HepG2 (cell line): Measurements from ENCODE around the gene RBPMS2. TPM values are rescaled to one million over a fixed set of nuclear protein-coding genes. Genes with fewer than 3 reads are reported as not detected.

ENCODE experiments used
- HDAC2 ChIP-seq: sonication (generic); formaldehyde crosslinking; IDR thresholded peaks from 2 replicates; pipeline ENCODE4 v1.4.0; 2020; ENCODE audit warnings: missing genetic modification reagents
- HOXA7 ChIP-seq: sonication (generic); formaldehyde crosslinking; IDR thresholded peaks from 2 replicates; pipeline ENCODE4 v1.8.1; 2022; ENCODE audit warnings: mild to moderate bottlenecking, missing genetic modification reagents, moderate library complexity
- KDM2A ChIP-seq: sonication (generic); formaldehyde crosslinking; IDR thresholded peaks from 2 replicates; pipeline ENCODE4 v1.4.0; 2020; ENCODE audit warnings: low read depth, missing genetic modification reagents, borderline replicate concordance
- PHF20 ChIP-seq: sonication (generic); formaldehyde crosslinking; IDR thresholded peaks from 2 replicates; pipeline ENCODE4 v1.5.0; 2020; ENCODE audit warnings: mild to moderate bottlenecking, missing genetic modification reagents
- POLR2AphosphoS5 ChIP-seq: IDR thresholded peaks from 2 replicates; pipeline ENCODE4 v1.6.1; 2012; ENCODE audit warnings: low read depth, low read length
- RARA ChIP-seq: IDR thresholded peaks from 2 replicates; pipeline ENCODE4 v1.6.1; 2016; ENCODE audit warnings: missing genetic modification reagents, missing compliant biosample characterization
- RELA ChIP-seq: sonication (generic); formaldehyde crosslinking; IDR thresholded peaks from 2 replicates; pipeline ENCODE4 v1.4.0; 2020; ENCODE audit warnings: missing genetic modification reagents
- SAP130 ChIP-seq: IDR thresholded peaks from 2 replicates; pipeline ENCODE4 v1.6.1; 2016; ENCODE audit warnings: low read depth
- TBP ChIP-seq: sonication (generic); formaldehyde crosslinking; IDR thresholded peaks from 2 replicates; pipeline ENCODE4 v1.5.0; 2020; ENCODE audit warnings: missing genetic modification reagents
- ZNF660 ChIP-seq: sonication (generic); formaldehyde crosslinking; IDR thresholded peaks from 2 replicates; pipeline ENCODE4 v1.5.1; 2020; ENCODE audit warnings: mild to moderate bottlenecking, low read depth, missing genetic modification reagents, borderline replicate concordance
- polyA plus RNA-seq, 8 experiments: library from polyadenylated mRNA; depleted of rRNA in 3 of 8; stranded (reverse) in 7 of 8; unstranded in 1 of 8; fragments of >200 nt; fragmentation: Illumina TruSeq in 4 of 8; extraction: Trizol in 4 of 8; gene quantifications; 2 replicates each; pipeline versions ENCODE4 v1.2.1 to v1.2.3, GENCODE V29; 2011 to 2016; ENCODE audit warnings: low read depth in 4 of 8, missing spikeins in 1 of 8, mixed read lengths in 1 of 8; ENCODE audit not compliant: insufficient read depth in 1 of 8
- total RNA-seq, 5 experiments: library from RNA; depleted of rRNA; stranded (reverse); fragments of >200 nt; fragmentation: Illumina TruSeq; extraction: Trizol; gene quantifications; 2 replicates each; pipeline ENCODE4 v1.2.3, GENCODE V29; 2016; ENCODE audit warnings: low read depth in 1 of 5
- TF ChIP-seq, protein P1 (sequence below): sonication (generic); formaldehyde crosslinking; IDR thresholded peaks from 2 replicates; pipeline ENCODE4 v1.4.0; 2020; ENCODE audit warnings: missing genetic modification reagents
- TF ChIP-seq, protein P2 (sequence below): sonication (generic); formaldehyde crosslinking; IDR thresholded peaks from 2 replicates; pipeline ENCODE4 v1.4.0; 2020; ENCODE audit warnings: missing genetic modification reagents
- TF ChIP-seq, protein P3 (sequence below): sonication (generic); formaldehyde crosslinking; IDR thresholded peaks from 2 replicates; pipeline ENCODE4 v1.5.1; 2020; ENCODE audit warnings: mild to moderate bottlenecking, missing genetic modification reagents
- TF ChIP-seq, protein P4 (sequence below): sonication (generic); formaldehyde crosslinking; IDR thresholded peaks from 2 replicates; pipeline ENCODE4 v1.5.0; 2020; ENCODE audit warnings: mild to moderate bottlenecking, missing genetic modification reagents, borderline replicate concordance

The RBPMS2 gene
- total and polyA plus RNA-seq, 2 of the 13 experiments (the other 11 are each of a cell fraction or from before 2014, with no cell fraction given), result 0.08 TPM; not detected in 1

DNA sequence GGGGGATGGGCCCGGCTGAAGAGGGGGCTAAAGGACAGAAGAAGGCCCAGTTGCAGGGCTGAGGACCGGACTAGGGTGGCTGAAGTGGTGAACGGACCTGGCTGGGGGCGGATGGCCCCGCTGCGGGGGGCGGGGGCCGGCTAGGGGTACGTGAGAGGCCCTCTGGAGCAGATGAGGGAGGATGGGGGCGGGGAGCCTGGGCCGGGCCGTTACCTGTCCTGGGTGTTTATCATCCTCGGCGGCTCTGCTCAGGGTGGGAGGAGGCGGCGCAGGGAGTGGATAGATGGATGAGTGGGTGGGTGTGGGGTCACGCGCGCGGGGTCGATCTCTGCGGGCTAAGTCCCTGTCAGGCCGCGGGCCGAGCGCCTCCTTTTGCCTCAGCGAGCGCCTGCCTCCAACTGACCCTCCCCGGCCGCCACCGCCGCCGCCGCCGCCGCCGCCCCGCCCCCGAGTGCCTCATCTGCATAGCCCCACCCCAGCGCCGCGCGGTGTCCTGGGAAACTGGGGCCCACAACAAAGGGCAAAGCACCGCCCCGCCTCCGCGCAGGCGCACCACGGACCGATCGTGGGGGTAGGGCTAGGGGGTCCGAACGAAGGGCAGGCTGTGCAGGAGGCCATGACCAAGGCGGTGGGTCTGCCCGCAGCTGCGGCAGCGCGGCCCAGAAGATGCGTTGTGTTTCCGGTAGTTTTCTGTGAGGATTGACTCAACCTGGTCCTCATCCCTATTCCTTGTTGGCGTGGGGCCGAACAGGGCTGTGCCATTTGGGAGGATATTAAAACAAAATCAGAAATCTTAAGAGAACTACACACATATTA, 72.4 kb downstream of the RBPMS2 start (continued):
- TF ChIP-seq, protein P1, sequence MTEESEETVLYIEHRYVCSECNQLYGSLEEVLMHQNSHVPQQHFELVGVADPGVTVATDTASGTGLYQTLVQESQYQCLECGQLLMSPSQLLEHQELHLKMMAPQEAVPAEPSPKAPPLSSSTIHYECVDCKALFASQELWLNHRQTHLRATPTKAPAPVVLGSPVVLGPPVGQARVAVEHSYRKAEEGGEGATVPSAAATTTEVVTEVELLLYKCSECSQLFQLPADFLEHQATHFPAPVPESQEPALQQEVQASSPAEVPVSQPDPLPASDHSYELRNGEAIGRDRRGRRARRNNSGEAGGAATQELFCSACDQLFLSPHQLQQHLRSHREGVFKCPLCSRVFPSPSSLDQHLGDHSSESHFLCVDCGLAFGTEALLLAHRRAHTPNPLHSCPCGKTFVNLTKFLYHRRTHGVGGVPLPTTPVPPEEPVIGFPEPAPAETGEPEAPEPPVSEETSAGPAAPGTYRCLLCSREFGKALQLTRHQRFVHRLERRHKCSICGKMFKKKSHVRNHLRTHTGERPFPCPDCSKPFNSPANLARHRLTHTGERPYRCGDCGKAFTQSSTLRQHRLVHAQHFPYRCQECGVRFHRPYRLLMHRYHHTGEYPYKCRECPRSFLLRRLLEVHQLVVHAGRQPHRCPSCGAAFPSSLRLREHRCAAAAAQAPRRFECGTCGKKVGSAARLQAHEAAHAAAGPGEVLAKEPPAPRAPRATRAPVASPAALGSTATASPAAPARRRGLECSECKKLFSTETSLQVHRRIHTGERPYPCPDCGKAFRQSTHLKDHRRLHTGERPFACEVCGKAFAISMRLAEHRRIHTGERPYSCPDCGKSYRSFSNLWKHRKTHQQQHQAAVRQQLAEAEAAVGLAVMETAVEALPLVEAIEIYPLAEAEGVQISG (CRISPR knock-in tag), result peak; percentile 63; the same call in 1 of the 2 replicates
- TF ChIP-seq KDM2A (CRISPR knock-in tag) (peak; percentile 84), HDAC2 (peak; percentile 9; the same call in 1 of the 2 replicates), RELA (CRISPR knock-in tag) (0 out of 2 replicates have a peak, but pooled peaks have one; percentile 41), TBP (CRISPR knock-in tag) (no peak), PHF20 (peak; percentile 80), POLR2AphosphoS5 (peak; percentile 92), SAP130 (CRISPR knock-in tag) (peak; percentile 46), HOXA7 (CRISPR knock-in tag) (no peak), ZNF660 (CRISPR knock-in tag) (no peak; the same call in 1 of the 2 replicates), RARA (CRISPR knock-in tag) (peak; percentile 28; the same call in 1 of the 2 replicates)
- TF ChIP-seq, protein P2, sequence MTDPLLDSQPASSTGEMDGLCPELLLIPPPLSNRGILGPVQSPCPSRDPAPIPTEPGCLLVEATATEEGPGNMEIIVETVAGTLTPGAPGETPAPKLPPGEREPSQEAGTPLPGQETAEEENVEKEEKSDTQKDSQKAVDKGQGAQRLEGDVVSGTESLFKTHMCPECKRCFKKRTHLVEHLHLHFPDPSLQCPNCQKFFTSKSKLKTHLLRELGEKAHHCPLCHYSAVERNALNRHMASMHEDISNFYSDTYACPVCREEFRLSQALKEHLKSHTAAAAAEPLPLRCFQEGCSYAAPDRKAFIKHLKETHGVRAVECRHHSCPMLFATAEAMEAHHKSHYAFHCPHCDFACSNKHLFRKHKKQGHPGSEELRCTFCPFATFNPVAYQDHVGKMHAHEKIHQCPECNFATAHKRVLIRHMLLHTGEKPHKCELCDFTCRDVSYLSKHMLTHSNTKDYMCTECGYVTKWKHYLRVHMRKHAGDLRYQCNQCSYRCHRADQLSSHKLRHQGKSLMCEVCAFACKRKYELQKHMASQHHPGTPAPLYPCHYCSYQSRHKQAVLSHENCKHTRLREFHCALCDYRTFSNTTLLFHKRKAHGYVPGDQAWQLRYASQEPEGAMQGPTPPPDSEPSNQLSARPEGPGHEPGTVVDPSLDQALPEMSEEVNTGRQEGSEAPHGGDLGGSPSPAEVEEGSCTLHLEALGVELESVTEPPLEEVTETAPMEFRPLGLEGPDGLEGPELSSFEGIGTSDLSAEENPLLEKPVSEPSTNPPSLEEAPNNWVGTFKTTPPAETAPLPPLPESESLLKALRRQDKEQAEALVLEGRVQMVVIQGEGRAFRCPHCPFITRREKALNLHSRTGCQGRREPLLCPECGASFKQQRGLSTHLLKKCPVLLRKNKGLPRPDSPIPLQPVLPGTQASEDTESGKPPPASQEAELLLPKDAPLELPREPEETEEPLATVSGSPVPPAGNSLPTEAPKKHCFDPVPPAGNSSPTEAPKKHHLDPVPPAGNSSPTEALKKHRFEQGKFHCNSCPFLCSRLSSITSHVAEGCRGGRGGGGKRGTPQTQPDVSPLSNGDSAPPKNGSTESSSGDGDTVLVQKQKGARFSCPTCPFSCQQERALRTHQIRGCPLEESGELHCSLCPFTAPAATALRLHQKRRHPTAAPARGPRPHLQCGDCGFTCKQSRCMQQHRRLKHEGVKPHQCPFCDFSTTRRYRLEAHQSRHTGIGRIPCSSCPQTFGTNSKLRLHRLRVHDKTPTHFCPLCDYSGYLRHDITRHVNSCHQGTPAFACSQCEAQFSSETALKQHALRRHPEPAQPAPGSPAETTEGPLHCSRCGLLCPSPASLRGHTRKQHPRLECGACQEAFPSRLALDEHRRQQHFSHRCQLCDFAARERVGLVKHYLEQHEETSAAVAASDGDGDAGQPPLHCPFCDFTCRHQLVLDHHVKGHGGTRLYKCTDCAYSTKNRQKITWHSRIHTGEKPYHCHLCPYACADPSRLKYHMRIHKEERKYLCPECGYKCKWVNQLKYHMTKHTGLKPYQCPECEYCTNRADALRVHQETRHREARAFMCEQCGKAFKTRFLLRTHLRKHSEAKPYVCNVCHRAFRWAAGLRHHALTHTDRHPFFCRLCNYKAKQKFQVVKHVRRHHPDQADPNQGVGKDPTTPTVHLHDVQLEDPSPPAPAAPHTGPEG (CRISPR knock-in tag), result no peak
- TF ChIP-seq, protein P3, sequence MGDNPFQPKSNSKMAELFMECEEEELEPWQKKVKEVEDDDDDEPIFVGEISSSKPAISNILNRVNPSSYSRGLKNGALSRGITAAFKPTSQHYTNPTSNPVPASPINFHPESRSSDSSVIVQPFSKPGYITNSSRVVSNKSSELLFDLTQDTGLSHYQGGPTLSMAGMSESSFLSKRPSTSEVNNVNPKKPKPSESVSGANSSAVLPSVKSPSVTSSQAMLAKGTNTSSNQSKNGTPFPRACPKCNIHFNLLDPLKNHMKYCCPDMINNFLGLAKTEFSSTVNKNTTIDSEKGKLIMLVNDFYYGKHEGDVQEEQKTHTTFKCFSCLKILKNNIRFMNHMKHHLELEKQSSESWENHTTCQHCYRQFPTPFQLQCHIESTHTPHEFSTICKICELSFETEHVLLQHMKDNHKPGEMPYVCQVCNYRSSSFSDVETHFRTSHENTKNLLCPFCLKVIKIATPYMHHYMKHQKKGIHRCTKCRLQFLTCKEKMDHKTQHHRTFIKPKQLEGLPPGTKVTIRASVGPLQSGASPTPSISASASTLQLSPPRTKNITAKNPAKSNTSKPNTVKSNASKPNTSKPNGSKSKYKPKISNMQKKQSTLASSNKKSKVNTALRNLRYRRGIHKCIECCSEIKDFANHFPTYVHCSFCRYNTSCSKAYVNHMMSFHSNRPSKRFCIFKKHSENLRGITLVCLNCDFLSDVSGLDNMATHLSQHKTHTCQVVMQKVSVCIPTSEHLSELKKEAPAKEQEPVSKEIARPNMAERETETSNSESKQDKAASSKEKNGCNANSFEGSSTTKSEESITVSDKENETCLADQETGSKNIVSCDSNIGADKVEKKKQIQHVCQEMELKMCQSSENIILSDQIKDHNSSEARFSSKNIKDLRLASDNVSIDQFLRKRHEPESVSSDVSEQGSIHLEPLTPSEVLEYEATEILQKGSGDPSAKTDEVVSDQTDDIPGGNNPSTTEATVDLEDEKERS (CRISPR knock-in tag), result 0 out of 2 replicates have a peak, but pooled peaks have one; percentile 56
- TF ChIP-seq, protein P4, sequence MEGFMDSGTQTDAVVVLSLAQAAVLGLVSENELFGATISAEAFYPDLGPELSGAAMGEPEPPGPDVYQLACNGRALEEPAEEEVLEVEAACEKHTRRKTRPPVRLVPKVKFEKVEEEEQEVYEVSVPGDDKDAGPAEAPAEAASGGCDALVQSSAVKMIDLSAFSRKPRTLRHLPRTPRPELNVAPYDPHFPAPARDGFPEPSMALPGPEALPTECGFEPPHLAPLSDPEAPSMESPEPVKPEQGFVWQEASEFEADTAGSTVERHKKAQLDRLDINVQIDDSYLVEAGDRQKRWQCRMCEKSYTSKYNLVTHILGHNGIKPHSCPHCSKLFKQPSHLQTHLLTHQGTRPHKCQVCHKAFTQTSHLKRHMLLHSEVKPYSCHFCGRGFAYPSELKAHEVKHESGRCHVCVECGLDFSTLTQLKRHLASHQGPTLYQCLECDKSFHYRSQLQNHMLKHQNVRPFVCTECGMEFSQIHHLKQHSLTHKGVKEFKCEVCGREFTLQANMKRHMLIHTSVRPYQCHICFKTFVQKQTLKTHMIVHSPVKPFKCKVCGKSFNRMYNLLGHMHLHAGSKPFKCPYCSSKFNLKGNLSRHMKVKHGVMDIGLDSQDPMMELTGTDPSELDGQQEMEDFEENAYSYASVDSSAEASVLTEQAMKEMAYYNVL (CRISPR knock-in tag), result 0 out of 2 replicates have a peak, but pooled peaks have one; percentile 43
